ENCODE measurements around the gene FBLIM1.

FBLIM1 gene

GRCh38 chr1:15758343-15758931 is at the start of gene FBLIM1:
FBLIM1 (plus strand) TSS chr1:15758795; CDS start chr1:15764984, 6,189 bp downstream.
- no peak for DNase-seq

GRCh38 chr1:15709226-15709625 is 49.4 kb upstream of the FBLIM1 start:
- no peak for DNase-seq

- DNase-seq: no peak
Observed at GRCh38 chr1:15712168-15712567, 46.4 kb upstream of the FBLIM1 start.

- DNase-seq: no peak
Observed at GRCh38 chr1:15714406-15715136, 44.0 kb upstream of the FBLIM1 start.

- DNase-seq: no peak
Observed at GRCh38 chr1:15717418-15718125, 41.0 kb upstream of the FBLIM1 start.

GRCh38 chr1:15718199-15718601 is 40.4 kb upstream of the FBLIM1 start:
- DNase-seq: no peak

GRCh38 chr1:15719381-15720120 is 39.0 kb upstream of the FBLIM1 start:
- DNase-seq: no peak

- no peak for DNase-seq
Observed at GRCh38 chr1:15720861-15721260, 37.7 kb upstream of the FBLIM1 start.

- DNase-seq: no peak
Observed at GRCh38 chr1:15722411-15722810, 36.2 kb upstream of the FBLIM1 start.

- no peak for DNase-seq
Observed at GRCh38 chr1:15722836-15723532, 35.6 kb upstream of the FBLIM1 start.

- DNase-seq: no peak
Observed at GRCh38 chr1:15723631-15724246, 34.9 kb upstream of the FBLIM1 start.

GRCh38 chr1:15724949-15725880 is 33.4 kb upstream of the FBLIM1 start:
- DNase-seq: no peak

- DNase-seq: no peak
Observed at GRCh38 chr1:15726508-15726907, 32.1 kb upstream of the FBLIM1 start.

GRCh38 chr1:15727021-15727420 is 31.6 kb upstream of the FBLIM1 start:
- no peak for DNase-seq

- no peak for DNase-seq
Observed at GRCh38 chr1:15727424-15727823, 31.2 kb upstream of the FBLIM1 start.

GRCh38 chr1:15727866-15728534 is 30.6 kb upstream of the FBLIM1 start:
- DNase-seq: no peak

GRCh38 chr1:15728937-15729657 is 29.5 kb upstream of the FBLIM1 start:
- DNase-seq: no peak

- no peak for DNase-seq
Observed at GRCh38 chr1:15730423-15730822, 28.2 kb upstream of the FBLIM1 start.

- DNase-seq: no peak
Observed at GRCh38 chr1:15730936-15731335, 27.7 kb upstream of the FBLIM1 start.

Measured in NCI-H2107 (cell line).